ENCODE data around the gene ADGRF3.

GRCh38 chr2:26335231-26335630 is 11.4 kb downstream of the ADGRF3 start:
- no peak for TF ChIP-seq CTCF (conservative IDR thresholded peaks at IDR 0.05)
- TF ChIP-seq EZH2 (IDR thresholded peaks at IDR 0.05; ENCODE audit: low read depth), result no peak
